ENCODE results near the gene MTTP.

Gene MTTP

GRCh38 chr4:99591757-99592156 is 17.1 kb downstream of the MTTP start:
- no peak overlapping the region for H3K4me3 ChIP-seq (replicated peaks in 1 of 2; ENCODE audit: low read depth in 2 of 2, low read length in 2 of 2)
- TF ChIP-seq, protein P1, sequence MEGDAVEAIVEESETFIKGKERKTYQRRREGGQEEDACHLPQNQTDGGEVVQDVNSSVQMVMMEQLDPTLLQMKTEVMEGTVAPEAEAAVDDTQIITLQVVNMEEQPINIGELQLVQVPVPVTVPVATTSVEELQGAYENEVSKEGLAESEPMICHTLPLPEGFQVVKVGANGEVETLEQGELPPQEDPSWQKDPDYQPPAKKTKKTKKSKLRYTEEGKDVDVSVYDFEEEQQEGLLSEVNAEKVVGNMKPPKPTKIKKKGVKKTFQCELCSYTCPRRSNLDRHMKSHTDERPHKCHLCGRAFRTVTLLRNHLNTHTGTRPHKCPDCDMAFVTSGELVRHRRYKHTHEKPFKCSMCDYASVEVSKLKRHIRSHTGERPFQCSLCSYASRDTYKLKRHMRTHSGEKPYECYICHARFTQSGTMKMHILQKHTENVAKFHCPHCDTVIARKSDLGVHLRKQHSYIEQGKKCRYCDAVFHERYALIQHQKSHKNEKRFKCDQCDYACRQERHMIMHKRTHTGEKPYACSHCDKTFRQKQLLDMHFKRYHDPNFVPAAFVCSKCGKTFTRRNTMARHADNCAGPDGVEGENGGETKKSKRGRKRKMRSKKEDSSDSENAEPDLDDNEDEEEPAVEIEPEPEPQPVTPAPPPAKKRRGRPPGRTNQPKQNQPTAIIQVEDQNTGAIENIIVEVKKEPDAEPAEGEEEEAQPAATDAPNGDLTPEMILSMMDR (IDR thresholded peaks at IDR 0.05; ENCODE audit: low read depth, low read length), result no peak
- DNase-seq (ENCODE audit: low read depth in 2 of 2), result no peak

- TF ChIP-seq, protein P1 (IDR thresholded peaks at IDR 0.05; ENCODE audit: low read depth, low read length), result no peak
Measured at GRCh38 chr4:99593781-99594641, 19.4 kb downstream of the MTTP start.

GRCh38 chr4:99594818-99595217 is 20.2 kb downstream of the MTTP start:
- TF ChIP-seq, protein P1 (IDR thresholded peaks at IDR 0.05; ENCODE audit: low read depth, low read length), result no peak
- H3K4me3 ChIP-seq (replicated peaks in 1 of 2; ENCODE audit: low read depth in 2 of 2, low read length in 2 of 2), result no peak overlapping the region
- DNase-seq (ENCODE audit: low read depth in 2 of 2), result no peak

More at GRCh38 chr4:99593781-99594641, 19.4 kb downstream of the MTTP start:
- no peak for DNase-seq (ENCODE audit: low read depth in 2 of 2)
- H3K4me3 ChIP-seq (replicated peaks in 1 of 2; ENCODE audit: low read depth in 2 of 2, low read length in 2 of 2), result no peak overlapping the region

DNA sequence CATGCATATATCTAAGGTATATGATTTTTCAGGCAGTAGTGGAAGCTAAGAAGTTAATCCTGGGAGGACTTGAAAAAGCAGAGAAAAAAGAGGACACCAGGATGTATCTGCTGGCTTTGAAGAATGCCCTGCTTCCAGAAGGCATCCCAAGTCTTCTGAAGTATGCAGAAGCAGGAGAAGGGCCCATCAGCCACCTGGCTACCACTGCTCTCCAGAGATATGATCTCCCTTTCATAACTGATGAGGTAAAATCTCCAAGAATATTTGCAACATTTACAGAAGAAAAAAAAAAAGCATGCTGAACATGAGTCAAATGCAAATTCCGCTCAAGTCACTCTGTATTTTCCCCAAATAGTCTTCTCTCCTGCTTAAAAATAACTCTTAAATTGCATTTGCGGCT is 32.1 kb downstream of the MTTP start:
- no peak for DNase-seq (ENCODE audit: low read depth in 2 of 2)
- no peak overlapping the region for H3K4me3 ChIP-seq (replicated peaks in 1 of 2; ENCODE audit: low read depth in 2 of 2, low read length in 2 of 2)
- TF ChIP-seq, protein P1 (IDR thresholded peaks at IDR 0.05; ENCODE audit: low read depth, low read length), result no peak

DNA sequence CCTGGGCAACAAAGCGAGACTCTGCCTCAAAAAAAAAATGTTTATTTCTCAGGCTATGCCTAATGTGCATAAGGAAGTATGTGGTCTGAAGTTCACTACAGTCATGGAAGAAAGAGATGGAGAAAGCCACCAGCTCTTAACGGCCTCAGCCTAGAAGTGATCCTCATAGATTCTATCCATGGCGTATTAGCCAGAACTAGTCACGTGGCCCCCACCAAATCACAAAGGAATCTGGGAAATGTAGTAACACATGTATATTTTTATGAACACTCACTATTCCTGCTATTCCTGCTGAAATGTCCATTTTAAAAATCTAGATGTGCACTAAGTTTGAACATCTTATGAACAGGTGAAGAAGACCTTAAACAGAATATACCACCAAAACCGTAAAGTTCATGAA is 33.8 kb downstream of the MTTP start:
- no peak for DNase-seq (ENCODE audit: low read depth in 2 of 2)
- TF ChIP-seq, protein P1 (IDR thresholded peaks at IDR 0.05; ENCODE audit: low read depth, low read length), result no peak
- no peak overlapping the region for H3K4me3 ChIP-seq (replicated peaks in 1 of 2; ENCODE audit: low read depth in 2 of 2, low read length in 2 of 2)

- no peak overlapping the region for H3K4me3 ChIP-seq (replicated peaks in 1 of 2; ENCODE audit: low read depth in 2 of 2, low read length in 2 of 2)
- TF ChIP-seq, protein P1 (IDR thresholded peaks at IDR 0.05; ENCODE audit: low read depth, low read length), result no peak
- peak in 1 of 2 donors; percentile 10 for DNase-seq (ENCODE audit: low read depth in 2 of 2)
Measured at GRCh38 chr4:99610605-99611175, 36.1 kb downstream of the MTTP start.
